Measurements from ENCODE around the gene EYA2. TPM values are rescaled to one million over a fixed set of nuclear protein-coding genes. Genes with fewer than 3 reads are reported as not detected.

The EYA2 gene
- total and polyA plus RNA-seq, 2 donors (not counting 3 experiments of a cell fraction or from before 2014, with no cell fraction given): not detected

DNA sequence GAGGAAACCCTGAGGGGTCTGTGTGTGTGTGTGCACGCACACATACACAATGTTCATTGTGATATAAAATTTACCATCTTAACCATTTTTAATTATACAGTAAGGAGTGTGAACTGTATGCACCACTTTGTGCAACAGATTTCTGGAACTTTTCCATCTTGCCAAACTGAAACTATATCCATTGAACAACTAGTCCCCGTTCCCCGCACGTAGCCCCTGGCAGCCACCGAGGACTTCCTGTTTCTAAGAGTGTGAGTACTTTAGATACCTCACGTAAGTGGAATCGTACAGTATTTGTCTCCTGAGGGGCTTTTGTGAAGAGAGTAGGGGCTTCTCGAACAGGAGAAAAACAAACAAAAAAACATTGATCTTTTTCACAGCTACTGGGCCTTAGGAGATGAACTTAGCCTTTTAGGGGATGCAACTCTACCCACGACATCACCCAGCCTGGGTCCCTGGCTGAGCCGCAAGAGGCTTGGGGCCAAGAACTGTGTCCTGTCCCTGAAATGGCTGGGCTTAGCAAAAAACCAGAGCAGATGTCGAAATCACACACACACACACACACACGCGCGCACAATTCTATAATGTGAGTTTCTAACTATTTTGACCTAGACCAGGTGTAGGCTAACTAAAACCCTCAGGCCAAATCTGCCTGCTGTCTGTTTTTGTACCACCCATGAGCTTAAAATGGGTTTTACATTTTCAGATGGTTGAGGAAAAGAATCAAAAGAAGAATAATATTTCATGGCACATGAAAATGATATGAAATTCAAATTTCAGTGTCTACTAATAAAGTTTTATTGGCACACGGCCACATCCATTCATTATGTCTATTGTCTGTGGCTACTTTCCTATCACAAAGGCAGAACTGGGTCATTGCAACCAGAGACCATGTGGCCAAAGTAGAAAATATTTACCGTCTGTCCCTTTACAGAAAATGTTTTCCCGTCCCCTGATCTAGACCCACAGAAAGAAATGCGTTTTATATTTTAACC lies 144.2 kb downstream of the EYA2 start:
- Histone ChIP-seq H3K9me3 (replicated peaks; ENCODE audit: control insufficient read depth, insufficient read depth, low read length) (no peaks in the 10 kb centered on the region), H3K27ac (ENCODE audit: insufficient read depth, low read depth, low read length) (no peak overlapping the region), H3K79me2 (ENCODE audit: control insufficient read depth, insufficient read depth, low read length) (no peaks in the 10 kb centered on the region), H3K9me1 (replicated peaks; ENCODE audit: control insufficient read depth, extremely low read depth, insufficient read depth, low read length) (no peaks in the 10 kb centered on the region), H4K20me1 (replicated peaks; ENCODE audit: control insufficient read depth, extremely low read depth, insufficient read depth, low read length) (no peaks in the 10 kb centered on the region), H2AFZ (ENCODE audit: low read depth, low read length) (no peak overlapping the region), H3K27me3 (ENCODE audit: control insufficient read depth in 2 of 2, insufficient read depth in 2 of 2, low read length in 2 of 2) (no peaks in the 10 kb centered on the region), H3K4me3 (replicated peaks in 1 of 3; ENCODE audit: insufficient read depth in 1 of 3, low read depth in 1 of 3, low read length in 3 of 3) (no peak overlapping the region), H3K9ac (replicated peaks; ENCODE audit: extremely low read depth, insufficient read depth, low read length) (no peak overlapping the region), H3K4me1 (ENCODE audit: control insufficient read depth, extremely low read depth, insufficient read depth, low read length) (no peaks in the 10 kb centered on the region), H3K36me3 (ENCODE audit: control insufficient read depth in 2 of 2, extremely low read depth in 1 of 2, insufficient read depth in 2 of 2, low read length in 2 of 2) (no peaks in the 10 kb centered on the region), H3K4me2 (ENCODE audit: insufficient read depth, low read length) (no peak overlapping the region)
- POLR2A ChIA-PET: no interaction called here
- intact Hi-C loops (cut with micrococcal nuclease) (no loop called here), dilution Hi-C loops (cut with MboI; ENCODE audit: extremely low pct_ligation_motif_present, low sequenced_read_pairs) (no loop called here)
- FAIRE-seq (no peak), DNase-seq (ENCODE audit: low read depth, low spot score) (no peak)
- TF ChIP-seq FOS (IDR thresholded peaks at IDR 0.05; ENCODE audit: borderline replicate concordance, insufficient read depth, low read length) (no peak), EZH2 (IDR thresholded peaks at IDR 0.05; ENCODE audit: borderline replicate concordance, low read depth, low read length, severe bottlenecking) (no peak), MYC (IDR thresholded peaks at IDR 0.05; ENCODE audit: low read depth, low read length) (no peak), POLR2A (IDR thresholded peaks at IDR 0.05; ENCODE audit: low read depth, low read length) (no peak), POLR2AphosphoS5 (IDR thresholded peaks at IDR 0.05; ENCODE audit: insufficient read depth, low read depth, low read length) (no peak), JUN (IDR thresholded peaks at IDR 0.05; ENCODE audit: borderline replicate concordance, insufficient read depth, insufficient read length, low read depth) (no peak), GATA2 (IDR thresholded peaks at IDR 0.05; ENCODE audit: insufficient read depth, insufficient read length, low read depth, low read length) (no peak)
- TF ChIP-seq, protein P1, sequence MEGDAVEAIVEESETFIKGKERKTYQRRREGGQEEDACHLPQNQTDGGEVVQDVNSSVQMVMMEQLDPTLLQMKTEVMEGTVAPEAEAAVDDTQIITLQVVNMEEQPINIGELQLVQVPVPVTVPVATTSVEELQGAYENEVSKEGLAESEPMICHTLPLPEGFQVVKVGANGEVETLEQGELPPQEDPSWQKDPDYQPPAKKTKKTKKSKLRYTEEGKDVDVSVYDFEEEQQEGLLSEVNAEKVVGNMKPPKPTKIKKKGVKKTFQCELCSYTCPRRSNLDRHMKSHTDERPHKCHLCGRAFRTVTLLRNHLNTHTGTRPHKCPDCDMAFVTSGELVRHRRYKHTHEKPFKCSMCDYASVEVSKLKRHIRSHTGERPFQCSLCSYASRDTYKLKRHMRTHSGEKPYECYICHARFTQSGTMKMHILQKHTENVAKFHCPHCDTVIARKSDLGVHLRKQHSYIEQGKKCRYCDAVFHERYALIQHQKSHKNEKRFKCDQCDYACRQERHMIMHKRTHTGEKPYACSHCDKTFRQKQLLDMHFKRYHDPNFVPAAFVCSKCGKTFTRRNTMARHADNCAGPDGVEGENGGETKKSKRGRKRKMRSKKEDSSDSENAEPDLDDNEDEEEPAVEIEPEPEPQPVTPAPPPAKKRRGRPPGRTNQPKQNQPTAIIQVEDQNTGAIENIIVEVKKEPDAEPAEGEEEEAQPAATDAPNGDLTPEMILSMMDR (IDR thresholded peaks at IDR 0.05; ENCODE audit: extremely low read depth in 1 of 2, insufficient read depth in 1 of 2, low read depth in 1 of 2, low read length in 2 of 2): no peak
- TF ChIP-seq, protein P2, sequence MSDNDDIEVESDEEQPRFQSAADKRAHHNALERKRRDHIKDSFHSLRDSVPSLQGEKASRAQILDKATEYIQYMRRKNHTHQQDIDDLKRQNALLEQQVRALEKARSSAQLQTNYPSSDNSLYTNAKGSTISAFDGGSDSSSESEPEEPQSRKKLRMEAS (IDR thresholded peaks at IDR 0.05; ENCODE audit: insufficient read depth, insufficient read length): no peak
- CTCF ChIA-PET: no interaction called here
- no TSS peak for BruUV-seq (replicated peaks)

Data from endothelial cell of umbilical vein (primary cell).